HAP-1 (cell line): ENCODE results near the gene WWP2.
"Not testable (repeated sequence)": the region's sequence is repeated elsewhere in the genome, so short reads cannot be mapped to it uniquely, and the experiment has no call there.

Source experiments
- DNase-seq, 2 experiments: peaks; one replicate each; pipeline ENCODE4 v3.0.0-alpha.2; 2016 to 2020; ENCODE audit warnings: low spot score in 2 of 2
- H3K27me3 ChIP-seq: fragments of 250-450 bp; sonication (Bioruptor Pico); 2 replicates; pipeline ENCODE4 v1.5.1; 2020; ENCODE audit warnings: low read depth, mild to moderate bottlenecking, moderate library complexity
- H3K36me3 ChIP-seq: fragments of 250-450 bp; sonication (Bioruptor Pico); replicated peaks from 2 replicates; pipeline ENCODE4 v1.5.1; 2020; ENCODE audit warnings: mild to moderate bottlenecking
- H3K4me1 ChIP-seq: fragments of 250-450 bp; sonication (Bioruptor Pico); 2 replicates; pipeline ENCODE4 v1.5.1; 2020; ENCODE audit warnings: mild to moderate bottlenecking
- H3K4me3 ChIP-seq: fragments of 250-450 bp; sonication (Bioruptor Pico); 2 replicates; pipeline ENCODE4 v1.5.1; 2020; ENCODE audit warnings: mild to moderate bottlenecking, moderate library complexity
- H3K9me3 ChIP-seq: fragments of 250-450 bp; sonication (Bioruptor Pico); 2 replicates; pipeline ENCODE4 v1.5.1; 2020; ENCODE audit warnings: mild to moderate bottlenecking, moderate library complexity
- in situ Hi-C: fragments of 300-500 bp; cut with MboI; formaldehyde crosslinking; loops from 3 replicates; pipeline ENCODE4 v1.14.3; 2020; ENCODE audit warnings: low sequenced_read_pairs, inconsistent platforms, mixed read lengths

The WWP2 gene

GRCh38 chr16:69761983-69762813, at the start of gene WWP2:
WWP2 (plus strand) TSS chr16:69762332; CDS start chr16:69787011, 24,679 bp downstream.
- DNase-seq: peak; percentile 68 to 85
- H3K4me3 ChIP-seq: peak within 1 kb of the TSS; percentile 74
- no peaks in the 10 kb centered on the region for H3K9me3 ChIP-seq
- peaks cover 4% of the 10 kb centered on the region for H3K4me1 ChIP-seq
- H3K27me3 ChIP-seq: no peaks in the 10 kb centered on the region
- no peaks in the 10 kb centered on the region for H3K36me3 ChIP-seq
- in situ Hi-C loops: no loop called here

GRCh38 chr16:69712914-69713581, 49.1 kb upstream of the WWP2 start:
- H3K27me3 ChIP-seq: no peaks in the 10 kb centered on the region
- H3K36me3 ChIP-seq: peaks cover 51% of the 10 kb centered on the region
- in situ Hi-C loops: no loop called here

GRCh38 chr16:69717066-69717465, 45.1 kb upstream of the WWP2 start:
- in situ Hi-C loops: no loop called here
- Histone ChIP-seq H3K36me3 (peaks cover 44% of the 10 kb centered on the region), H3K4me1 (no peaks in the 10 kb centered on the region)

More at GRCh38 chr16:69712914-69713581, 49.1 kb upstream of the WWP2 start:
- Histone ChIP-seq H3K4me1 (no peaks in the 10 kb centered on the region), H3K4me3 (no peak overlapping the region), H3K9me3 (no peaks in the 10 kb centered on the region)
- DNase-seq: no peak

GRCh38 chr16:69718111-69718764, 43.9 kb upstream of the WWP2 start:
- in situ Hi-C loops: no loop called here
- no peak overlapping the region for H3K4me3 ChIP-seq
- no peaks in the 10 kb centered on the region for H3K4me1 ChIP-seq
- H3K27me3 ChIP-seq: no peaks in the 10 kb centered on the region
- H3K9me3 ChIP-seq: no peaks in the 10 kb centered on the region
- DNase-seq: no peak
- H3K36me3 ChIP-seq: peaks cover 33% of the 10 kb centered on the region

More at GRCh38 chr16:69717066-69717465, 45.1 kb upstream of the WWP2 start:
- H3K4me3 ChIP-seq: no peak overlapping the region
- no peak for DNase-seq
- no peaks in the 10 kb centered on the region for H3K9me3 ChIP-seq
- H3K27me3 ChIP-seq: no peaks in the 10 kb centered on the region

GRCh38 chr16:69720822-69721430, 41.2 kb upstream of the WWP2 start:
- DNase-seq: no peak
- Histone ChIP-seq H3K4me3 (no peak overlapping the region), H3K4me1 (peaks cover 16% of the 10 kb centered on the region), H3K9me3 (no peaks in the 10 kb centered on the region), H3K36me3 (peaks cover 16% of the 10 kb centered on the region), H3K27me3 (no peaks in the 10 kb centered on the region)
- in situ Hi-C loops: no loop called here

GRCh38 chr16:69721441-69721957, 40.6 kb upstream of the WWP2 start:
- H3K4me3 ChIP-seq: no peak overlapping the region
- H3K36me3 ChIP-seq: peaks cover 14% of the 10 kb centered on the region
- H3K4me1 ChIP-seq: peaks cover 18% of the 10 kb centered on the region
- no peaks in the 10 kb centered on the region for H3K9me3 ChIP-seq
- in situ Hi-C loops: no loop called here
- H3K27me3 ChIP-seq: no peaks in the 10 kb centered on the region
- no peak for DNase-seq

GRCh38 chr16:69724414-69724873, 37.7 kb upstream of the WWP2 start:
- Histone ChIP-seq H3K4me1 (peaks cover 26% of the 10 kb centered on the region), H3K27me3 (no peaks in the 10 kb centered on the region), H3K36me3 (no peaks in the 10 kb centered on the region; the same call in 1 of the 2 replicates), H3K4me3 (no peak overlapping the region), H3K9me3 (no peaks in the 10 kb centered on the region)
- no peak for DNase-seq
- in situ Hi-C loops: no loop called here

GRCh38 chr16:69724981-69725479, 37.1 kb upstream of the WWP2 start:
- in situ Hi-C loops: no loop called here
- H3K9me3 ChIP-seq: no peaks in the 10 kb centered on the region
- no peaks in the 10 kb centered on the region for H3K27me3 ChIP-seq
- H3K36me3 ChIP-seq: no peaks in the 10 kb centered on the region; the same call in 1 of the 2 replicates
- peak in 1 of 2 experiments; percentile 20 for DNase-seq
- H3K4me3 ChIP-seq: peak overlapping the region; percentile 36
- peaks cover 26% of the 10 kb centered on the region for H3K4me1 ChIP-seq

GRCh38 chr16:69725480-69726312, 36.4 kb upstream of the WWP2 start:
- in situ Hi-C loops: no loop called here
- peak overlapping the region; percentile 36 for H3K4me3 ChIP-seq
- H3K27me3 ChIP-seq: no peaks in the 10 kb centered on the region
- peaks cover 26% of the 10 kb centered on the region for H3K4me1 ChIP-seq
- DNase-seq: no peak
- no peaks in the 10 kb centered on the region; the same call in 1 of the 2 replicates for H3K36me3 ChIP-seq
- H3K9me3 ChIP-seq: no peaks in the 10 kb centered on the region

- Histone ChIP-seq H3K9me3 (no peaks in the 10 kb centered on the region), H3K4me3 (peak within 1 kb of the TSS; percentile 36), H3K4me1 (peaks cover 26% of the 10 kb centered on the region), H3K27me3 (no peaks in the 10 kb centered on the region), H3K36me3 (no peaks in the 10 kb centered on the region; the same call in 1 of the 2 replicates)
- in situ Hi-C loops: no loop called here
- DNase-seq: peak; percentile 94 to 99
These were observed 35.6 kb upstream of the WWP2 start, which contains the start of gene NQO1 for GRCh38 chr16:69726313-69727060. NQO1 (minus strand) TSS chr16:69726560; CDS start chr16:69726439, 121 bp downstream.

GRCh38 chr16:69727916-69728270, 34.2 kb upstream of the WWP2 start:
- Histone ChIP-seq H3K27me3 (no peaks in the 10 kb centered on the region), H3K4me3 (peak overlapping the region; percentile 36), H3K4me1 (peaks cover 26% of the 10 kb centered on the region), H3K9me3 (no peaks in the 10 kb centered on the region), H3K36me3 (no peaks in the 10 kb centered on the region; the same call in 1 of the 2 replicates)
- in situ Hi-C loops: no loop called here
- peak; percentile 25 to 58 for DNase-seq

GRCh38 chr16:69729030-69729429, 33.1 kb upstream of the WWP2 start:
- not testable (repeated sequence) for H3K27me3 ChIP-seq, H3K9me3 ChIP-seq

More at GRCh38 chr16:69729030-69729429, 33.1 kb upstream of the WWP2 start:
- DNase-seq, H3K36me3 ChIP-seq, H3K4me3 ChIP-seq, in situ Hi-C loops: not testable (repeated sequence)
- peaks cover 26% of the 10 kb centered on the region for H3K4me1 ChIP-seq
